CMK (cell line): Measurements from ENCODE around the gene KIR3DL3.
"Not testable (repeated sequence)": the region's sequence is repeated elsewhere in the genome, so short reads cannot be mapped to it uniquely, and the experiment has no call there.

Experiments used
- DNase-seq: peaks from one replicate; pipeline ENCODE4 v3.0.0-alpha.2; 2010; ENCODE audit warnings: low read depth

KIR3DL3 gene

DNA sequence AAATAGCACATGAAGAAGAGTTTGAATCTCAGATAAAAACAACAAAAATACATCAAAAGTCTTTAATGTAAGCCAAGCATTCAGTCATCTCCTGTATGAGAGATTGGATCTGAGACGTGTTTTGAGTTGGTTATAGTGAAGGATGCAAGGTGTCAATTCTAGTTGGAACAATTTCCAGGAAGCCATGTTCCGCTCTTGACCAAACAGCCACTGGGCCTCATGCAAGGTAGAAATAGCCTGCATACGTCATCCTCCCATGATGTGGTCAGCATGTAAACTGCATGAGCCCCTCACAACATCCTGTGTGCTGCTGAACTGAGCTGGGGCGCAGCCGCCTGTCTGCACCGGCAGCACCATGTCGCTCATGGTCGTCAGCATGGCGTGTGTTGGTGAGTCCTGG is at the start of gene KIR3DL3:
Gene KIR3DL3, plus strand, starts transcription at position 301 of the 400 bp plus-strand sequence. Its CDS starts 55 bp downstream, at position 356.
- DNase-seq, result no peak

DNA sequence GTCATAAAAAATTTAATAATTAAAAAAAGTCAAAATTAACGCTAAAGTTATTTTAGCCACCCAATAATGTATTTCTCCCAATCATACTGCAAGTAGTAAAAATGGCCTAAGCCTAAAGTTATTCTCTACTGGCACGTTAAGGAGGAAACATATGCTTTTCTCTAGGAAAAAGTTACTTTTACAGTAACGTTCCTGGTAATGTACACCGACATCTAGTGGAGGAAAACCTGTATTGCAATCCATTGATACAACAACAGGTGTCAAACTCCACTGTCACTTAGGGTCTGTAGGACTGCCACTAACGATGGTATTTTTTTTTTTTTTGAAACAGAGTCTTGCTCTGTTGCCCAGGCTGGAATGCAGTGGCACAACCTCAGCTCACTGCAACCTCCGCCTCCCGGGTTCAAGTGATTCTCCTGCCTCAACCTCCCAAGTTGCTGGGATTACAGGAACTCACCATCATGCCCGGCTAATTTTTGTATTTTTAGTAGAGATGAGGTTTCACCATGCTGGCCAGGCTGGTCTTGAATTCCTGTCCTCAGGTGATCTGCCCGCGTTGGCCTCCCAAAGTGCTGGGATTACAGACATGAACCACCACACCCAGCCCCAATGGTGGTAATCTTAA is 47.9 kb upstream of the KIR3DL3 start:
- peak; percentile 36 for DNase-seq

DNA sequence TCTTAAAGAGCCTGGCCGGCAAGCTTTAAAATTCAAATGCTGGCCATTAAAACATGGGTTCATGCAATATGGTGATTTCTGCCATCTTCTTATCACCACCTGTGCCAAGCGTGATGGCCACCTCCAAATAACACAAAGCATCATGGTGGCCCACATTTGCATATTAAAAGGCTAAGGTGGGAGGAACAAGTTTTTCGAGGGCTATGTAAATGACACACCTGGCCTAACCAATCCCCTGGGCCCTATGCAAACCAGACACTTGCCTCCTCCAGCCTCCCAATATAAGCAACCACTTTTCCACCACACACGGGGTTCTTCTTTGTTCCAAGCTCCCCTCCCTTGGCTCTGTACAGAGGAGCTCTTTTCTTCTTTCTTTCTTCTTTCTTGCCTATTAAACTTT is 47.0 kb upstream of the KIR3DL3 start:
- DNase-seq, result no peak

DNA sequence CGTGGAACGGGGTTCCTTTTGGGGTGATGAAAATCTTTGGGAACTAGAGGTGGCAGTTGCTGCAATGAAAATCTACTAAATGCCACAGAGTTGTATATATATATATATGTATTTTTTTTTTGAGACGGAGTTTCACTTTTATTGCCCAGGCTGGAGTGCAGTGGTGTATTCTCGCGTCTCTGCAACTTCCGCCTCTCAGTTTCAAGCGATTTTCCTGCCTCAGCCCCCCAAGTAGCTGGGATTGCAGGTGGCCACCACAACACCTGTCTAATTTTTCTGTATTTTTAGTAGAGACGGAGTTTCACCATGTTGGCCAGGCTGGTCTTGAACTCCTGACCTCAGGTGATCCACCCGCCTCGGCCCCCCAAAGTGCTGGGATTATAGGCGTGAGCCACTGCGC is 42.6 kb upstream of the KIR3DL3 start:
- not testable (repeated sequence) for DNase-seq

DNA sequence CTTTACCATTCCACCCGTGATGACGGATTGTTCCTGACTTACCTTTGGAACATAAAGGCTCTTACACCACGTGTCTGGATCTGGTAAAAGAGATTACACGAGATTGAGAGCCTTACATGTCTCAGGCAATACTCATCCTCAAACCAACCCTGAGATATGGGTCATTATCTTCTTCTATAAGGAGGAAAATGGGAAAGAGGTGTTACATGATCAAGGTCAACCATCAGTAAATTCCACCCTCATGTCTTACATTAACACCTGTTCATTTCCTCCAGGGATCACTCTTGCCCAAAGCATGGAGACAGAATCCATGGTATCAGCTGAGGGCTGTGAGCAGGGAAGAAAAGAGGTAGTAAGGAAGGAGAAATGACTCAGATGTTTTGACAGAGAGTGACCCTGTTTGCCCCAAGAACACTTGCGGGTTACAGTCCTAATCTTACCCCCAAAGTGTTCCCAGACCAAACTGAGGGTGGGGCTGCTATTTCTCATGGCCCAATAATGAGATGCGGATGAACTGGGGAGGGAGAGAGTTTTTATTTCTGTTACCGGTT is 41.9 kb upstream of the KIR3DL3 start:
- DNase-seq, result no peak

DNA sequence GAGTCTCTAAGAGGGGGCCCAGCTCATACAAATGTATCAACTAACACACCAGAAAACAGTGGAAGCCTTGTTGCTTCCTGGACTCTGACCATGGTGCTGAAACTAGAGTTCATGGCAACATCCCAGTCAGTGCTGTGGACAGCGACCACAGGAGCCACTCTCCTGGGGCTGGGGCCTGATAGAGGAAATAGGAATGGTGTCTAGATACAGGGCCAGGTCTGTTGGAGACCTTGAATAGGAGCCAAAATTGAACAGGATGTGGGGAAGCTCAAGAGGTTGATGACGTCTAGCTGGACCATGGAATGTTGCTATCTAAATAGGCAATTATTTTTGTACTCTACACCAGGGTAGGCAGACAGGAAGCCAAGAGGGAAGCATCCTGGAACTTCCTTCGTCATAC is 39.7 kb upstream of the KIR3DL3 start:
- peak; percentile 21 for DNase-seq

DNA sequence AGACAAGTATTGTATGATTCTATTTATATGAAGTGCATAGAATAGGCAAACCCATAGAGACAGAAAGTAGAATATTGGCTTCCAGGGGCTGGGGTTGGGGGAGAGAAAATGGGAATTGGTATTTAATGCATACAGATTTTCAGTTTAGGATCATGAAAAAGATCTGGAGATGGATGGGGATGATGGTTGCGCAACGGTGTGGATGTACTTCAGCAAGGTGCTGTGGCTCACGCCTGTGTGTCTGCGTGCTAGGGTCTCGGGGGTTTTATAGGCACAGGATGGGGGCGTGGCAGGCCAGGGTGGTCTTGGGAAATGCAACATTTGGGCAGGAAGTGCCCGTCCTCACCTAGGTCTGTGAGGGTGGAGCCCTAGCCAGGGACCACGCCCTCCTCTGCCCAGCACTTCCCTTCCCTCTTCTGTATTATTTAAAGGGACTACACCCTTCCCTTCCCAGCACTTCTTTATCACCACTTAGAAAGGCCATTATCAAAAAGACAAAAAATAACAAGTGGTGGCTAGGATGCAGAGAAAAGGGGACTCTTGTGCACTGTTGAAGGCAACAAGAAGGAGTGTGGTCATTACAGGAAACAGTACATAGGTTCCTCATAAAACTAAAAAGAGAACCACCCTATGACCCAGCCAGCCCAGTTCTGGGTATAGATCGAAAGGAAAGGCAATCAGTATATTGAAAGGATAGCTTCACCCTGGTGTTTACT is 32.5 kb upstream of the KIR3DL3 start:
- DNase-seq, result no peak

DNA sequence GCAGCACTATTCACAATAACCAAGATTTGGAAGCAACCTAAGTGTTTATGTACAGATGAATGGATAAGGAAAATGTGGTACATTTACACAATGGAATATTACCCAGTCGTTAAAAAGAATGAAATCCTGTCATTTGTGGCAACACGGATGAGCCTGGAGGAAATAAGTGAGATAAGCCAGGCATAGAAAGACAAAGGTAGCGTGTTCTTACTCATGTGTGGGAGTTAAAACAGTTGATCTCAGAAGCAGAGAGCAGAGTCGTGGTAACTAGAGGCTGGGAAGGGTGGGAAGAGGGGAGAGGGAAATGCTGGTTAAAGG is 32.0 kb upstream of the KIR3DL3 start:
- no peak for DNase-seq

DNA sequence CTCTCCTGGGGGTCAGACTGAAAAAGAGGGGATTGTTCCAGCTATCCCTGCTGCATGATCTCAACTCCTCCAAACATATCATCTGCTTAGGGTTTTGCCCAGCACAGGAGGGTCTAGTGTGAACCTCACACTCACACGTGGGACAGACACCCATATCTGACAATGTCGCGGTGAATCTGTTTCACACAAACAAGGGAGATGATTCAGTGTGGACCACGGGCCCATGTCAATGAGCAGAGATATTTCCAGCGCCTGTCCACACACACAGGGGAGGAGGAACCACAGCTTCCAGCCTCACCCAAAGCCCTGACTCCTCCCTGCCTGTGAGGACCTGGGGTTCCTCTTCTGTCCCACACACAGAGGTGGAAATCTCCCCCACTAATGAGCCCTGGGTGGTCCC is 29.6 kb upstream of the KIR3DL3 start:
- no peak for DNase-seq

DNA sequence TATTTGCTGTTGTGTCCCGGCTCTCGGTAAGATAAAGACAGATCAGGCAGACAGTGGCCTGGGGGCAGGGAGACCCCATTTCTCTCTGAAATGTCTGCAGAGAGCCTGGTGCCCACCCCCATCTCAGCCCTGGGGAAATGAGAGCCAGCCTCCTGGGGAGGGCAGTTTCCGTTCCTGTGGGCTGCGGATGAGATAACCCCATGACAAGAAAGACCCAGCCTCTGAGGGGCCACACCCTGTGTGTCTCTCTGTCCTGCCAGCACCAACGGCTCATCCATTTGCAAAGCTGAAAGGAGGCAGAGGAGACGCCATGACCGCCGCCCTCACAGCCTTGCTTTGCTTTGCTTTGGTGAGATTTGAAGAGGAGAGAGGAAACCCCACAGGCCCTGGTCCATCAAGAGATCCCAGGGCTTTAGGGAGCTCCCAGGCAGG is 28.1 kb upstream of the KIR3DL3 start:
- peak; percentile 8 for DNase-seq

DNA sequence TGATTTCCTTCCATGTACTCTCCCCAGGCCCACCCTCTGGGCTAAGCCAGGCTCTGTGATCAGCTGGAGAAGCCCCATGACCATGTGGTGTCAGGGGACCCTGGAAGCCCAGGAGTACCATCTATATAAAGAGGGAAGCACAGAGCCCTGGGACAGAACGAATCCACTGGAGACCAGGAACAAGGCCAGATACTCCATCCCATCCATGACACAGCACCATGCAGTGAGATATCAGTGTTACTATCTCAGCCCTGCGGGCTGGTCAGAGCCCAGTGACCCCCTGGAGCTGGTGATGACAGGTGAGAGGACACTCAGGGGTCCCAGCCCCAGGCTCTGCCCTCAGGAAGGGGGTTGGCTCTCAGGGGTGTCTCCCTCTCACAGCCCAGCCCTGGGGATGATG is 27.5 kb upstream of the KIR3DL3 start:
- DNase-seq, result no peak

DNA sequence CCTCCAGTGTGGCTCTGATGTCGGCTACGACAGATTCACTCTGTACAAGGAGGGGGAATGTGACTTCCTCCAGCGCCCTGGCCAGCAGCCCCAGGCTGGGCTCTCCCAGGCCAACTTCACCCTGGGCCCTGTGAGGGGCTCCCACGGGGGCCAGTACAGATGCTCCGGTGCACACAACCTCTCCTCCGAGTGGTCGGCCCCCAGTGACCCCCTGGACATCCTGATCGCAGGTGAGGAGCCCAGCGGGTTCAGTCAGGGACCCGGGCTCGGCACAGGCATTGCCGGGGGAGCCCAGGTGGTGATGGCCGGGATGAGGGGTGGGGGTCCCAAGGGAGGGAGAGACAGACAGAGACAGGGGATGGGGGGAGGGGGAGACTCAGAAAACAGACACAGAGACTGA is 26.5 kb upstream of the KIR3DL3 start:
- DNase-seq, result not testable (repeated sequence)

DNA sequence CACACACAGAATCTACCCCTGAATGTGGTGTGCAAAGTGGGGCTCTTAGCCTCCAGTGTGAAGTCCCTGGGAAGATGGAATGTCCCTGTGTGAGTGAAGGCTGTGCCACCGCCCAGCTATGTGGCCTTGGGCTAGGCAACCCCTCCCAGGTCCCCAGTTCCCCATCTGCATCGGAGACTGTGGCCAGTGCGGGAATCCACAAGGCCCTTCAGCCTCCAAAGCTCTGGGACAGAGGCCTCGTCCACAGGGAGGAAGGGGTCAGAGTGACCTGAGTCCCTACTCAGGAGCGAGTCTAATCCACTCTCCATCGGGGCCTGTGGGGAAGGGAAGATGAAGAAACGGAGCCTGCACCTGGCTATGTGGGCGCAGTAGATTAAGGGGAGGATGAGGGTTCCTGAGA is 19.3 kb upstream of the KIR3DL3 start:
- no peak for DNase-seq

DNA sequence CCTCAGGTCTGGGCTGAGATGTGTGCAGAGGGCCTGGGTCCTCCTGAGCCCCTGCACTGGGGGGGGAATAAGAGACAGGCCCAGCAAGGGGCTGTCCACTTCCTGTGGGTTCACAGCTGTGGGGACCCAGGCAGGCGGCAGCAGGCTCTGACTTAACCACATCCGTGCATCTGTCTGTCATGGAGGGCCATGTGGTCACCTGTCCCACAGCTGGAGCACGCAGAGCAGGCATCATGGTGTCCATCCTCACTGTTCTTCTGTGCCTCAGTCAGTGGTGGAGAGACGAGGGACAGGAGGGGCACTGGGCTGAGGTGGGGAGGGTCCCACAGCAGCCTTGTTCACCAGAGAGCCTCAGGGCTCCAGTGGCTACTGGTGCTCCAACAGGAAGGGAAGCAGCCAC is 16.3 kb upstream of the KIR3DL3 start:
- DNase-seq, result no peak

DNA sequence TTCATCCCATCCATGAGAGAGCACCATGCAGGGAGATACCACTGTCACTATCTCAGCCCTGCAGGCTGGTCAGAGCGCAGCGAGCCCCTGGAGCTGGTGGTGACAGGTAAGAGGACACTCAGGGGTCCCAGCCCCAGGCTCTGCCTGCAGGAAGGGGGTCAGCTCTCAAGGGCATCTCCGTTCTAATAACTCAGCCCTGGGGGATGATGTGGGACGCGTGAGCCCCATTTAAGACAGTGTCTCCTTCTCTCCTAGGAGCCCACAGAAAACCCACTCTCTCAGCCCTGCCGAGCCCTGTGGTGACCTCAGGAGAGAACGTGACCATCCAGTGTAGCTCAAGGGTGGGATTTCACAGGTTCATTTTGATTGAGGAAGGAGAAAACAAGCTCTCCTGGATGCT is 15.5 kb upstream of the KIR3DL3 start:
- no peak for DNase-seq

DNA sequence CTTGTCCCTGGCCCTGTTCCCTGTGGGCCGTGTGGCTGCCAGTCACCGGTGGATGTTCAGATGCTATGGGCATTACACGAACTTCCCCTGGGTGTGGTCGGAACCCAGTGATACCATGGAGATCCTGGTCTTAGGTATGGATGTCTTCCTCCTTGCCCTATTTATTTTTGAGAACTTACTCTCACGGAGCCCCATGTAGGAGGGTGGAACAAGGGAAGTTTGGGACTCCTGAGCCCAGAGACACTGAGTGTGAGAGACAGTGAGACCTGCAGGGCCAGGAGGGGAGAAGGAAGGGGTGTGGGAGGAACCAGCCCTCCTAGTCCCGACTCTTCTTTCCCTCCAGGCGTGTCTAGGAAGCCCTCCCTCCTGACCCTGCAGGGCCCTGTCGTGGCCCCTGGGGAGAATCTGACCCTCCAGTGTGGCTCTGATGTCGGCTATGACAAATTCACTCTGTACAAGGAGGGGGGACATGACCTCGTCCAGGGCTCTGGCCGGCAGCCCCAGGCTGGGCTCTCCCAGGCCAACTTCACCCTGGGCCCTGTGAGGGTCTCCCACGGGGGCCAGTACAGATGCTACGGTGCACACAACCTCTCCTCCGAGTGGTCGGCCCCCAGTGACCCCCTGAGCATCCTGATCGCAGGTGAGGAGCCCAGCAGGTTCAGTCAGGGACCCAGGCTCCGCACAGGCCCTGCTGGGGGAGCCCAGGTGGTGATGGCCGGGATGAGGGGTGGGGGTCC is 14.9 kb upstream of the KIR3DL3 start:
- no peak for DNase-seq

DNA sequence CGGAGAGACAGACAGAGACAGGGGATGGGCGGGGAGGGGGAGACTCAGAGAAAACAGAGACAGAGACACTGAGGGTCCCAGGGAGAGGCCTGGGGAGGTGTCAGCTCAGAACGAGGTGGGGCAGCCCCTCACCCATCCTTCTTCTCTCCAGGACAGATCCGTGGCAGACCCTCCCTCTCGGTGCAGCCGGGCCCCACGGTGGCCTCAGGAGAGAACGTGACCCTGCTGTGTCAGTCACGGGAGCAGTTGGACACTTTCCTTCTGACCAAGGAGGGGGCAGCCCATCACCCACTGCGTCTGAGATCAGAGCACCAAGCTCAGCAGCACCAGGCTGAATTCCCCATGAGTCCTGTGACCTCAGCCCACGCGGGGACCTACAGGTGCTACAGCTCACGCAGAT is 14.3 kb upstream of the KIR3DL3 start:
- not testable (repeated sequence) for DNase-seq

DNA sequence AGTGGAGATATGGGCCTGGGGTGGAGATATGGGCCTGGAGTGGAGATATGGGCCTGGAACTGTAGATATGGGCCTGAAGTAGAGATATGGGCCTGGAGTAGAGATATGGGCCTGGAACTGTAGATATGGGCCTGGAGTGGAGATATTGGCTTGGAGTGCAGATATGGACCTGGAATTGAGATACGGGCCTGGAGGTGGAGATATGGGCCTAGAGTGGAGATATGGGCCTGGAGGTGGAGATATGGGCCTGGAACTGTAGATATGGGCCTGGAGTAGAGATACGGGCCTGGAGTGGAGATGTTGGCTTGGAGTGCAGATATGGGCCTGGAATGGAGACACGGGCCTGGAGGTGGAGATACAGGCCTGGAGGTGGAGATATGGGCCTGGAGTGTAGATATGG is 402 bp downstream of the KIR3DL3 start:
- DNase-seq, result no peak

DNA sequence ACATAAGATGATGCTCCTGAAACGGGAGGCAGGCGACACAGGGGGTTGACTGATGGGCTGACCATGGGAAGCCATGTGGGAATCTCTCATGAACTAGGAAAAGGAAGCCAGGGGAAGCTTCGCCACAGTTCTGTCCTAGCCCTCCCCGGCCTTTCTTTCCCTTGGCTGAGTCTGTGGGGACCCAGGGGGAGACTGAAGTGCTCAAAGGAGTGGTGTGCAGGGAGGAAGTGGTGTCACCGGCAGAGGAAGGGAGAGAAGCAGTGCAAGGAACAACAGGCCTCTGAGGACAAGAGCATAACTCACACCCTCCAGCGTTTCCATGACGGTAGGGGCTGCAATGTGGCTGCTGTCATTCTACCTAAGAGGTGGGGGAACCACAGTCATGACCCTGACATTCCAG is 1.1 kb downstream of the KIR3DL3 start:
- DNase-seq, result no peak

DNA sequence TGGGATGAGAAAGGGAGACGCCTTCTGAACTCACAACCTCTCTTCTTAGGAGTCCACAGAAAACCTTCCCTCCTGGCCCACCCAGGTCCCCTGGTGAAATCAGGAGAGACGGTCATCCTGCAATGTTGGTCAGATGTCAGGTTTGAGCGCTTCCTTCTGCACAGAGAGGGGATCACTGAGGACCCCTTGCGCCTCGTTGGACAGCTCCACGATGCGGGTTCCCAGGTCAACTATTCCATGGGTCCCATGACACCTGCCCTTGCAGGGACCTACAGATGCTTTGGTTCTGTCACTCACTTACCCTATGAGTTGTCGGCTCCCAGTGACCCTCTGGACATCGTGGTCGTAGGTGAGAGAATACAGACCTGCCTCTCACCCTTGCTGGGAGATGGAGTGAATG is 3.3 kb downstream of the KIR3DL3 start:
- DNase-seq, result no peak

DNA sequence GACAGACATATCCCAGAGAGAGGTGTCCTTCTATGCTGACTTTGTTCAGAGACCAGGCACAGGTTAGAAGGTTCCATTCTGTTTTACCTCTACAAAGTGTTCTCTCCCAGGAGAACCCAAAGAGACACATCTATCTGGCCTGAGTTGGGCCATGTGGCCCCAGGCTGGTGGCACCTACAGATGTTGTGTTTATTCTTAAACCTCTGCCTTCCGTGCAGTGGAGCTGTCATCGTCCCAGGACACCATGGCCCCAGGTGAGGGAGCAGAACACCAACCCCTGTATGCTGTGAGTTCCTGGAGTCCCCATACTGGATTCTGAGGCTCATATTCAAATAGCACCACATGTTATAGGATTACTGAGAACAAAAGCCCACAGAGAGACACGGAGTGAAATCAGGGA is 3.9 kb downstream of the KIR3DL3 start:
- no peak for DNase-seq

DNA sequence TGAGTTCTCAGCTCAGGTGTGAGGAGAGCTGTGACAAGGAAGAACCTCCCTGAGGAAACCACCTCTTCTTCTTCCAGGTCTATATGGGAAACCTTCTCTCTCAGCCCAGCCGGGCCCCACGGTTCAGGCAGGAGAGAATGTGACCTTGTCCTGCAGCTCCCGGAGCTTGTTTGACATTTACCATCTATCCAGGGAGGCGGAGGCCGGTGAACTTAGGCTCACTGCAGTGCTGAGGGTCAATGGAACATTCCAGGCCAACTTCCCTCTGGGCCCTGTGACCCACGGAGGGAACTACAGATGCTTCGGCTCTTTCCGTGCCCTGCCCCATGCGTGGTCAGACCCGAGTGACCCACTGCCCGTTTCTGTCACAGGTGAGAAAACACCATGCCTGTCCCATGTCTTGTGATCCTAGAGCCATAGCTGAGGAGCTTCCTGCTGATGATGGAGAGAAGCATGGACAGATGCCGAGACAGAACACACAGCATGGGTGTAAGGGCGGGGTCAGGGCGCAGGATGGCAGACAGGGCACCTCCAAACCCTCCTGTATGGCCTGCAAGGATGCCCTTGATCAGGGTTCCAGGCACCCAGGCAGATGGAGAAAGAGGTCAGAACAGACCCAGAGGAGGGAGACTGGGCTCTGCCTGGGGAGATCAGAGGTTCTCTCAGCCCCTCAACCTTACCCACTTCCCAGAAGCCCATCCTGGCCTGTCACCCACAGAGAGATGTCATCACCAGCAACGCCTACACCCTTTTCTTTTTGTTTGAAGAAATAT is 5.4 kb downstream of the KIR3DL3 start:
- DNase-seq, result no peak
